SIG-M5 treated with dmso at 0.1 percent for 504 hours (cell line): ENCODE data around the gene TBX2.

ENCODE experiments used
- DNase-seq: peaks from one replicate; lab custom pipeline; 2025; ENCODE audit not compliant: unreplicated experiment; lab: John Stamatoyannopoulos, UW

The TBX2 gene

DNA sequence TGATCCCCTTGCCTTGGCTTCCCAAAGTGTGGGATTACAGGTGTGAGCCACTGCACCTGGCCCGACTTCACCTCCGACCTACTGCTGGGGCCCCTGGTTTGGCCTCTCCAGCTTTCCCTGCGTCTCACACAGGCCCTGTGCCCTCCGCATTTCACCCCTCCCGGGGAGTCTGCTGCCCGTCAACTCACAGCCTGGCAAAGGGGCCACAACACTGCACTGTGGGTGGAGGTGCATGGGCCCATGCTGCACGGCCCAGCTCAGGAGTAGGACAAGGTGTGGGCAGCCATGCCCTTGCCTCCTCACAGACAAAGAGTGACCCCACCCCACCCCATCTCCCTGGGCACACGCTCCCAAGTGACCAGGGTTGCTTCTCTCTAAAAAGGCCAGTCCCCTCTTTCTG, 12.6 kb upstream of the TBX2 start:
- no peak for DNase-seq

DNA sequence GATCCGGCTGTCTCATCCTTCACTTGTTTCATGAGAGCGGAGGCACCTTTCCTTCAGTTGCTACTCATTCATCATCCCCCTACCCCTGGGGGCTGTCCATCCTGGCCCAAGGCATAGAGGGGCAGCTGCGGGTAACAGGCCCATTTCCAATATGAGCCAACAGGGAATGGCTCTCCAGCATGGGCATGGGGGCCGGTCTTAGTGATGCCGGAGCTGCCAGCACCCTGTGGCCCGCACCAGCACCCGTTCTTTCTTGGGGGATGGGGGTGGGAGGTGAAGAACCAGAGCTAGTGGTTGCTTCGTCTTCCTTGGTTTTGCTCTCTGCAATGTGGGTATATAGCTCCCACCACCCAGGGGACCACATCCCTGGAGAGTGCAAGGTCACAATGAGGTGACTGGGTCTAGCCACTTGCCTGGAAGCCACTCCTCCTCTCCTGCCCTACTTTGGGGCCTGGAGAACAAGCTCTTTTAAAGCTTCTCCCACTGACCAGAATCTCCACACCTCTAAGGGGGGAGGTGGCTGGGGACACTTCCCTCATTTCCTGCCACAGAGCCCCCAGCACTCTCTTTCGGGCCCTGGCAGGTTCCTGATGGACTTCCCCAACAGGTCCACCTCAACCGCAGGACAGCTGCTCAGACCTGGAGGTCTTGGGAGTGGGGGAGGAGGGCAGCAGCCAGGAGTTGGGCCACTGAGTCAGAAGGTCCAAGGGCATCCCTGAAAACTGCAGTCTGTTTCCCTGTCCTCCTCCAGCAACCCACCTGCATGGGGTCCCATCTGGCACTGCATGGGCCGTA, 11.9 kb upstream of the TBX2 start:
- no peak for DNase-seq

DNA sequence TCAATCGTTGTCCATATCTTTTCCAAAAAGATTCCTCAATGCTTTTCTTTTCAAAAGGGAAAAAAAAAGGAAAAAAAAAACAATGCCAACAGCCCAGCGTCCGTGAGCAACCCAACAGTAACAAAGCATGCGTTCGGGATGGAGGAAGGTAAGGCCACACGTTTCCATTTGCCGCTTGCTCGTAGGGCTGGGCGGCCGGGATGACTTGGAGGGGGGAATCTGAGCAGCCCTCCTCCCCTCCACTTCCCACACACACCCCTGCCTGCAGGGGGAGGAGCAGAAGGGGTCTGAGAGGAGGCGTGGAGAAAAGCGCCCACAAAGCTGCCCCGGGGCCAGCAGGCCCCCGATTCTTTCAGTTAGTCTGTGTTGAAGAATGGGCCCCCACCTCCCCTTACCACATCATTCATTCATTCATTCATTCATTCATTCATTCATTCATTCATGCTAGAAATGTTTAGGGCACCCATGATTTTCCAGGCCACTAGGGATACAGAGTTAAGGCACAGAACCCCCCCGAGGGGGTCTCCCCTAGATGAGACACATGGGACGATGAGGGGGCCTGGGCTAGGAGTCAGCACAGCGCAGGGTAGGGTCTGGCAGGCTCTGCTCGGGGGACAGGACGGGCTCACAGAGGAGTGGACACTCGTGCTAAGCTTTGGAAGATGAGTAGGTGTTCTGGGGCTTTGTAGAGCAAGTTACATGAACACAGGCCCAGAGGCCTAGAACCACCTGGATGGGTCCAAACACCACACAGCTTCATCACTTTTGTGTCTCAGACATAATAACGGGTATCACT, 10.9 kb upstream of the TBX2 start:
- no peak for DNase-seq

GRCh38 chr17:61389670-61390478, 9.8 kb upstream of the TBX2 start:
- peak; percentile 64 for DNase-seq

DNA sequence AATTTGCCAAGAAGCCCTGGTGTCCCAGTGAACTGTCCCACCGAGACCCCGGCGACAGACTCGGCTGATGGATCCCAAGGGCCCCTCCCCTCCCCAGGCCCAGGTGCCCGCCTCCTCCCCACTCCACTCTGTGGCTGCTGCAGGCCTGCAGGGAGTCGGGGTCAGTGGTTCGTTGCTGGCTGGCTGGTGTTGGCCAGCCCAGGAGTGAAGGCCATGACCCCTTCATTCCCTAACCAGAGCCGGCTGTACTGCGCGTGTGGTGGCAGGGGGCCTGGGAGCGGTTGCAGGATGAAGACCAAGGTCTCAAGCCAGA, 9.2 kb upstream of the TBX2 start:
- DNase-seq = no peak

GRCh38 chr17:61391595-61392291, 7.9 kb upstream of the TBX2 start:
- no peak for DNase-seq

- DNase-seq = no peak
Measured at GRCh38 chr17:61392679-61393078, 7.0 kb upstream of the TBX2 start.

- peak; percentile 100 for DNase-seq
Measured at GRCh38 chr17:61393550-61393903, 6.1 kb upstream of the TBX2 start.

- peak; percentile 80 for DNase-seq
Measured at GRCh38 chr17:61393904-61394629, 5.6 kb upstream of the TBX2 start.

- DNase-seq = no peak
Measured at GRCh38 chr17:61394630-61395408, 4.8 kb upstream of the TBX2 start.

DNA sequence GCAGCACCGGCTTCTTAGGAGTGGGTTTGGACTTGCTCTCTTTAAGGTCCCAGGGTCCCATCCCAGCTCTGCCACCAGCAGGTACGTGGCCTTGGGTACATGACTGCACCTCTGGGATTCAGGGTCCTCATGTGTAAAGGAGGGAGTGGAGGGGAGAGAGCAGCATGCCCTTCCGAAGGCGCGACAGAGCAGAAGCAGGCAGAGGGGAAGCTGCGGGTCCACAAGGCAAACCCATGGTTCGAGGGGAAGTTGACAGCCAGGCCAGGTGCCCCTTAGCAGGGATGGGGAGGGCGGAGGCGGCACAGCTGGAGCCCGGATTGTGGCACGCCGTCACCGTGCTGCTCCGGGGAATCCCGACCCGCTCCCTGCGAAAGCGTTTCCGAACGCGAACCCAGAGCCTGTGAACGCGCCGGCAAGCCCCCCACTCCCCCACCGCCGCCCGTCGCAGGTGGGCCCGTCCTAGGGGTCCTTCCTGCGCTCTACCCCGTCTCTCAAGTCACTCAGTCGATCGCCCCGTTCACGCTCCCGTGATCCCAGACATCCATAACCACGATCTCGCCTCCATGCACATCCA, 4.1 kb upstream of the TBX2 start:
- DNase-seq = no peak

GRCh38 chr17:61395983-61396585, 3.6 kb upstream of the TBX2 start:
- no peak for DNase-seq

DNA sequence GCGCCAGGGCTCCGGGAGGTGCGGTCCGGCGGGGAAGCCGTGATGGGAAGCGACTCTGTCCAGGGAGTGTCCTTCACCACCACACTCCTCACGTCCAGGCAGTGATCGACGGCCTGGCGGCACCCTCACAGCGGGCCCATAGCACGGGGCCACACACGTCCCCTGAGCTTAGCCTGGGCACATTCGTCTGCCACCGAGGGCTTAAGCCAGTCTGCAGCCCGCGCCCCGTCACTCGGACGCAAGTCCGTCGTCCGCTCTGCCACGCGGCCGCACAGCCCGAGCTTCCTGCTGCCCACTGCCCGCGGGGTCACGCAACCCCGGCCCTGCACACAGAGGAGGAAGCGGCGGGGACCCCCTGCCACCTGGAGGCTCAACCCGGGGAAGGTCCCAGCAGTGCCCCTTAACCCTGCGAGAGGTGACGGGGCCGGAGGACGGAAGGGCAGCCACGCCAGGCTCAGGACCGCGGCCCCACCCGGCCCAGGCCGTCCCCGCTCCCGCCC, 3.0 kb upstream of the TBX2 start:
- no peak for DNase-seq

DNA sequence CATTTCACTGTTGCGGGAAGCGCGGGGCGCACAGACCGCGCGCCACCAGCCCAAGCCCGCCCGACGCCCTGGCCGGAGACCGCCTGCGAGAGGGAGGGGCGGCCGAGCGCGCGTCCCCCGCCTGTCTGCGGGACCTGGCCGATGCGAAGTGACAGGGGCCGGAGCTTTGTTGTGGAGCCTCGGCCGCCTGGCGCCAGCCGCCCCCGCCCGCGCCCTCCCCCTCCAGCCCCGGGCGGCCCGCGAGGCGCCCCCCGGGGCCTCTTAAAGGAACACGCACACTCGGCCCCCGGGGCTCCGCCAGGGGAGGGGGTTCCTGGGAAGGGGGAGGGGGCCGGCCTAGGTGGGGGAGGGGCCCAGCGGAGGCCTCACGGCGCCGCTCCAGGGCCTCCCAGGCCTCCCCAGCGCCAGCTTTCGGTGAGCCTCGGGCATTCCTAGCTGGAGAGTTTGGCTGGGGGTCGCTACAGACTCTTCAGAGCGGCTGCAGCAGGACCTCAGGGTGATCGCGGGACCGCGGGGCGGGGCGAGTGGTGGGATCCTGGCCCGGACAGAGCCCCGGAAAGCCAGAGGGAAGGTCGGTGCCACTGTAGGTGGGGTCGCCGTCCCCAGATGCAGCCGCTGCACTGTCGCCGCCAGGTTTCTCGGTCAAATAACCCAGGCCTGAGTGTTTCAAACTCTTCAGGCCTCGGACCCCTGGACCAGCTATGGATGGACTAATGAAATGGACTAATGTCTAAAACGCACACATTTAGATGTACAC, 2.4 kb upstream of the TBX2 start:
- no peak for DNase-seq

- no peak for DNase-seq
Measured at GRCh38 chr17:61398721-61399130, 917 bp upstream of the TBX2 start.

DNA sequence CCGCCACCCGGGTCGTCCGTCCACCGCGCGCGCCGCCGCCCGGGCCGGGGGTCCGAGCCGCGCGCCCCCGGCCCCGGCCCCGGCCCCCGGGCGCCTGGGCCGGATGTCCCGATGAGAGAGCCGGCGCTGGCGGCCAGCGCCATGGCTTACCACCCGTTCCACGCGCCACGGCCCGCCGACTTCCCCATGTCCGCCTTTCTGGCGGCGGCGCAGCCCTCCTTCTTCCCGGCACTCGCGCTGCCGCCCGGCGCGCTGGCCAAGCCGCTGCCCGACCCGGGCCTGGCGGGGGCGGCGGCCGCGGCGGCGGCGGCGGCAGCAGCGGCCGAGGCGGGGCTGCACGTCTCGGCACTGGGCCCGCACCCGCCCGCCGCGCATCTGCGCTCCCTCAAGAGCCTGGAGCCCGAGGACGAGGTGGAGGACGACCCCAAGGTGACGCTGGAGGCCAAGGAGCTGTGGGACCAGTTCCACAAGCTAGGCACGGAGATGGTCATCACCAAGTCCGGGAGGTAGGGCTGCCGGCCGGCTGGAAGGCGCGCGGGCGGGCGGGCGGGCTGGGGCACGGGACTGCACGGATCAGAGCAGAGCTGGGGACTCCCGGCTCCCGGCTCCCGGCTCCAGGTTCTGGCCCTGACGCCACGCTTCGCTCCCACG, 548 bp downstream of the TBX2 start:
- peak; percentile 100 for DNase-seq

- DNase-seq = no peak
Measured at GRCh38 chr17:61400717-61401388, 1.2 kb downstream of the TBX2 start.
